Measurements from ENCODE around the gene CYB5A. TPM values are rescaled to one million over a fixed set of nuclear protein-coding genes. Genes with fewer than 3 reads are reported as not detected.
A peak's percentile ranks its signal among the peaks of the same experiment; 100 is the strongest.

CYB5A gene
- total RNA-seq, 6 experiments from 2014 or later: 817 to 1,434 (median 907) TPM

- peak in 1 of 3 donors; percentile 61 for DNase-seq
- Histone ChIP-seq H3K27me3 (no peaks in the 10 kb centered on the region), H3K9me3 (no peaks in the 10 kb centered on the region), H3K4me3 (peak overlapping the region in 1 of 3 donors; percentile 3), H3K4me1 (peaks cover 0 to 29% (median 12%) of the 10 kb centered on the region in 4 donors), H3K36me3 (no peaks in the 10 kb centered on the region), H3K27ac (peak overlapping the region; percentile 70 to 94 (median 77))
- 14% methylated on average over 3 of the region's 3 CpGs for WGBS (ENCODE audit: insufficient coverage, low coverage, low lambda C conversion rate, missing lambda C conversion rate)
- peak; percentile 69 to 80 (median 72) for ATAC-seq
- TF ChIP-seq POLR2A (IDR thresholded peaks at IDR 0.05): no peak
- TF ChIP-seq CTCF (IDR thresholded peaks at IDR 0.05): no peak
- intact Hi-C loops (cut with DNase I): loop anchor here in 1 of 2 donors (10.0 kb wide), 1 partner anchor 68 kb away; no protein-coding TSS in a partner anchor
These were observed 75.1 kb downstream of the CYB5A start for GRCh38 chr18:74216661-74217110.

DNA sequence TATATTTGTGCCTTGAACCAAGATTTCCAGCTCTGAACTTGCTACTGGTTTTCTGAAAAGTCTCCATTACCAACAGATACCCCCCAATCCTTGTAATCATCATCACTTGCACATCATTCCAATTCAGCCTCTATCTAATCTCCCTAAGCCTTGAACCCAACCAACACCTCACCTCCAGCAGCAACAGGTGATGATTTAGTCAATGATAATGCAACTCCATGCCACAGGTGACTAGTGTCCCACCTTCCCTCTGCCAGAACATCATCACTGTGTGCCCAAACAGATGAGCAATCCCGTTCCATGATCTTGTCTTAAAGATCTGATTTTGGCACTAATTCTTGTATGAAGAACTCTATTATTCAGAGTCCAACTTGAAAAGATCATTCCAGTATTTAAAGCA lies 75.9 kb downstream of the CYB5A start:
- 72% methylated on average over 1 of the region's 1 CpG for WGBS (ENCODE audit: insufficient coverage, low coverage, low lambda C conversion rate, missing lambda C conversion rate)
- Histone ChIP-seq H3K4me3 (no peak overlapping the region), H3K9me3 (no peaks in the 10 kb centered on the region), H3K36me3 (no peaks in the 10 kb centered on the region), H3K27me3 (no peaks in the 10 kb centered on the region), H3K27ac (peak overlapping the region; percentile 14 to 94 (median 77)), H3K4me1 (peaks cover 0 to 30% (median 12%) of the 10 kb centered on the region in 4 donors)
- ATAC-seq (no peak), DNase-seq (no peak)
- TF ChIP-seq CTCF (IDR thresholded peaks at IDR 0.05): no peak
- no peak for TF ChIP-seq POLR2A (IDR thresholded peaks at IDR 0.05)
- intact Hi-C loops (cut with DNase I): loop anchor here in 1 of 2 donors (10.0 kb wide), 1 partner anchor 69 kb away; no protein-coding TSS in a partner anchor

DNA sequence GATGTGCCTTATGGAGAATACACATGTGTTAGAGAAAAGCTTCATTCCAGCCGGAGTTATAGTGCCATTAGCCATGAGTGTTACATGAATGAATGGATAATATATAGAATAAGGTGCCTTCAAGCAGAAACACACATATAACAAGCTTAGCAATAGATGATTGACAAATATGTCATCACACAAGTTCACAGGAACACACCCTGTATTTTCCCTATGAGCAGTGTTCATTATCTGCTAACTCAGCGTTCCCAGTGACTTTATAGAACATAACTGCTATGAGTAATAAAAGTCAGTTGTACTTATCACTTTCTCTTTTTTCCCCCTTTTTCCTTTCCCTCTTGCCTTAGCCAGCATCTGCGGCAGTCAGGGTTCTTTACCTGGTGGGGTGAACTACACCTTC lies 78.3 kb downstream of the CYB5A start:
- intact Hi-C loops (cut with DNase I): loop anchor here in 1 of 2 donors (10.0 kb wide), 1 partner anchor 71 kb away; no protein-coding TSS in a partner anchor
- Histone ChIP-seq H3K36me3 (no peaks in the 10 kb centered on the region), H3K27me3 (no peaks in the 10 kb centered on the region), H3K4me1 (peaks cover 0 to 31% (median 9%) of the 10 kb centered on the region in 4 donors), H3K4me3 (no peak overlapping the region), H3K27ac (no peak overlapping the region), H3K9me3 (no peaks in the 10 kb centered on the region)
- TF ChIP-seq CTCF (IDR thresholded peaks at IDR 0.05) (no peak), POLR2A (IDR thresholded peaks at IDR 0.05) (no peak)
- DNase-seq (no peak), ATAC-seq (no peak)
- WGBS (ENCODE audit: insufficient coverage, low coverage, low lambda C conversion rate, missing lambda C conversion rate): 83% methylated on average over 3 of the region's 3 CpGs

DNA sequence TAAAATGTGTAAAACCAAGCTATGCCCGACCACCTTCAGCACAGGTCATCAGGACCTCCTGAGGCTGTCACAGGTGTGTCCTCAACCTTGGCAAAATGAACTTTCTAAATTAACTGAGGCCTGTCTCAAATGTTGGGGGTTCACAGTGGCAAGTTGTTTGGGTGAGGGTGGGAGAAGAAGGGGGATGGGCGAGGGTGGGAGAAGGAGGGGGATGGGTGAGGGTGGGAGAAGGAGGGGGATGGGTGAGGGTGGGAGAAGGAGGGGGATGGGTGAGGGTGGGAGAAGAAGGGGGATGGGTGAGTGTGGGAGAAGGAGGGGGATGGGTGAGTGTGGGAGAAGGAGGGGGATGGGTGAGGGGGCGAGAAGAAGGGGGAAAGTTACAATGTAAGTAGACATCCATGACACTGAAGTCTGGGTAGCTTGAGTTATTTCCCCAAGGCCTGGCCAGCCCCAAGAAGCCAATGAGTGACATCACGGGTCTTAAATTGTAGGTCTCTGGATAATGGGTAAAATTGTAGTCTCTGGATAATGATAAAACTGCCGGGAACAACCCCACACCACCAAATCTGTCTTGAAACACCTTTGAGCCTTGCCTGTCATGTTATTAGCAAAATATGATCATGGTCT lies 87.1 kb downstream of the CYB5A start:
- 36% methylated on average over 4 of the region's 5 CpGs for WGBS (ENCODE audit: insufficient coverage, low coverage, low lambda C conversion rate, missing lambda C conversion rate)
- DNase-seq (no peak), ATAC-seq (no peak)
- H3K4me3 ChIP-seq: no peak overlapping the region
- intact Hi-C loops (cut with DNase I): no loop called here
- no peaks in the 10 kb centered on the region for H3K27me3 ChIP-seq
- H3K36me3 ChIP-seq: no peaks in the 10 kb centered on the region
- TF ChIP-seq CTCF (IDR thresholded peaks at IDR 0.05) (no peak), POLR2A (IDR thresholded peaks at IDR 0.05) (no peak)
- no peaks in the 10 kb centered on the region for H3K9me3 ChIP-seq
- no peaks in the 10 kb centered on the region for H3K4me1 ChIP-seq
- H3K27ac ChIP-seq: no peak overlapping the region
